ENCODE data around the gene KCTD3. TPM values are rescaled to one million over a fixed set of nuclear protein-coding genes. Genes with fewer than 3 reads are reported as not detected.

KCTD3 gene
- total and polyA plus RNA-seq, 2 experiments from 2014 or later = 36.7 to 61.2 TPM

GRCh38 chr1:215542301-215542700 is 24.8 kb upstream of the KCTD3 start:
- no peak for TF ChIP-seq EZH2 (IDR thresholded peaks at IDR 0.05; ENCODE audit: borderline replicate concordance)
- no peak for TF ChIP-seq EZH2phosphoT487 (IDR thresholded peaks at IDR 0.05; ENCODE audit: low read depth, severe bottlenecking, unreplicated experiment)
- no peak for TF ChIP-seq CTCF (IDR thresholded peaks at IDR 0.05; ENCODE audit: poor library complexity)
- H2AFZ ChIP-seq = no peak overlapping the region
- H3K36me3 ChIP-seq (replicated peaks; ENCODE audit: insufficient read depth, low read depth) = no peaks in the 10 kb centered on the region
- H3K79me2 ChIP-seq = no peaks in the 10 kb centered on the region
- WGBS (ENCODE audit: low lambda C conversion rate, missing lambda C conversion rate) = 80% methylated on average over 1 of the region's 1 CpG
- no peak overlapping the region for H3K4me3 ChIP-seq
- DNase-seq (ENCODE audit: low spot score) = no peak
- no peaks in the 10 kb centered on the region for H3K9me3 ChIP-seq (ENCODE audit: low read depth)
- H3K27me3 ChIP-seq = no peaks in the 10 kb centered on the region
- no peaks in the 10 kb centered on the region for H3K9me2 ChIP-seq (replicated peaks; ENCODE audit: insufficient read depth)
- H3K4me1 ChIP-seq (ENCODE audit: insufficient read depth) = no peaks in the 10 kb centered on the region
- peak overlapping the region; percentile 39 for H3K27ac ChIP-seq
- H4K20me1 ChIP-seq (ENCODE audit: insufficient read depth, poor library complexity, severe bottlenecking) = no peaks in the 10 kb centered on the region
- H3K4me2 ChIP-seq = no peak overlapping the region

- H3K4me1 ChIP-seq (ENCODE audit: insufficient read depth) = no peaks in the 10 kb centered on the region
- WGBS (ENCODE audit: low lambda C conversion rate, missing lambda C conversion rate) = 84% methylated on average over 2 of the region's 2 CpGs
- H4K20me1 ChIP-seq (ENCODE audit: insufficient read depth, poor library complexity, severe bottlenecking) = no peaks in the 10 kb centered on the region
- no peaks in the 10 kb centered on the region for H3K9me3 ChIP-seq (ENCODE audit: low read depth)
- no peaks in the 10 kb centered on the region for H3K9me2 ChIP-seq (replicated peaks; ENCODE audit: insufficient read depth)
- TF ChIP-seq EZH2phosphoT487 (IDR thresholded peaks at IDR 0.05; ENCODE audit: low read depth, severe bottlenecking, unreplicated experiment) = no peak
- no peak for TF ChIP-seq CTCF (IDR thresholded peaks at IDR 0.05; ENCODE audit: poor library complexity)
- no peak for TF ChIP-seq EZH2 (IDR thresholded peaks at IDR 0.05; ENCODE audit: borderline replicate concordance)
- H3K4me2 ChIP-seq = peak overlapping the region; percentile 42
- no peaks in the 10 kb centered on the region for H3K79me2 ChIP-seq
- no peak overlapping the region for H2AFZ ChIP-seq
- H3K27me3 ChIP-seq = no peaks in the 10 kb centered on the region
- H3K4me3 ChIP-seq = no peak overlapping the region
- peak; percentile 48 for DNase-seq (ENCODE audit: low spot score)
- H3K36me3 ChIP-seq (replicated peaks; ENCODE audit: insufficient read depth, low read depth) = no peaks in the 10 kb centered on the region
- H3K27ac ChIP-seq = peak overlapping the region; percentile 39
Observed at GRCh38 chr1:215543191-215543606, 23.9 kb upstream of the KCTD3 start.

GRCh38 chr1:215543806-215544205 is 23.3 kb upstream of the KCTD3 start:
- Histone ChIP-seq H3K4me2 (no peak overlapping the region), H4K20me1 (ENCODE audit: insufficient read depth, poor library complexity, severe bottlenecking) (no peaks in the 10 kb centered on the region), H3K9me2 (replicated peaks; ENCODE audit: insufficient read depth) (no peaks in the 10 kb centered on the region), H3K27me3 (no peaks in the 10 kb centered on the region), H3K4me3 (no peak overlapping the region), H2AFZ (no peak overlapping the region), H3K36me3 (replicated peaks; ENCODE audit: insufficient read depth, low read depth) (no peaks in the 10 kb centered on the region), H3K27ac (peak overlapping the region; percentile 5), H3K4me1 (ENCODE audit: insufficient read depth) (no peaks in the 10 kb centered on the region), H3K9me3 (ENCODE audit: low read depth) (no peaks in the 10 kb centered on the region), H3K79me2 (no peaks in the 10 kb centered on the region)
- no peak for DNase-seq (ENCODE audit: low spot score)
- WGBS (ENCODE audit: low lambda C conversion rate, missing lambda C conversion rate) = 100% methylated on average over 2 of the region's 2 CpGs
- TF ChIP-seq CTCF (IDR thresholded peaks at IDR 0.05; ENCODE audit: poor library complexity) (no peak), EZH2phosphoT487 (IDR thresholded peaks at IDR 0.05; ENCODE audit: low read depth, severe bottlenecking, unreplicated experiment) (no peak), EZH2 (IDR thresholded peaks at IDR 0.05; ENCODE audit: borderline replicate concordance) (no peak)

GRCh38 chr1:215544566-215544965 is 22.5 kb upstream of the KCTD3 start:
- 87% methylated on average over 5 of the region's 5 CpGs for WGBS (ENCODE audit: low lambda C conversion rate, missing lambda C conversion rate)
- H3K27me3 ChIP-seq = no peaks in the 10 kb centered on the region
- no peak overlapping the region for H3K4me3 ChIP-seq
- H3K4me2 ChIP-seq = no peak overlapping the region
- H3K4me1 ChIP-seq (ENCODE audit: insufficient read depth) = no peaks in the 10 kb centered on the region
- no peak overlapping the region for H3K27ac ChIP-seq
- H3K36me3 ChIP-seq (replicated peaks; ENCODE audit: insufficient read depth, low read depth) = no peaks in the 10 kb centered on the region
- no peak overlapping the region for H2AFZ ChIP-seq
- no peak for DNase-seq (ENCODE audit: low spot score)
- H3K79me2 ChIP-seq = no peaks in the 10 kb centered on the region
- TF ChIP-seq EZH2phosphoT487 (IDR thresholded peaks at IDR 0.05; ENCODE audit: low read depth, severe bottlenecking, unreplicated experiment) = no peak
- TF ChIP-seq EZH2 (IDR thresholded peaks at IDR 0.05; ENCODE audit: borderline replicate concordance) = no peak
- TF ChIP-seq CTCF (IDR thresholded peaks at IDR 0.05; ENCODE audit: poor library complexity) = no peak
- no peaks in the 10 kb centered on the region for H3K9me3 ChIP-seq (ENCODE audit: low read depth)
- no peaks in the 10 kb centered on the region for H4K20me1 ChIP-seq (ENCODE audit: insufficient read depth, poor library complexity, severe bottlenecking)
- H3K9me2 ChIP-seq (replicated peaks; ENCODE audit: insufficient read depth) = no peaks in the 10 kb centered on the region
